Activated T-cell treated with anti-CD3 and anti-CD28 coated beads for 4 hours (primary cell): Measurements from ENCODE around the gene CEP250.
"Not testable (repeated sequence)": the region's sequence is repeated elsewhere in the genome, so short reads cannot be mapped to it uniquely, and the experiment has no call there.

Experiments
- DNase-seq: peaks from one replicate; pipeline ENCODE4 v3.0.0-alpha.2; 2020

Gene CEP250

DNA sequence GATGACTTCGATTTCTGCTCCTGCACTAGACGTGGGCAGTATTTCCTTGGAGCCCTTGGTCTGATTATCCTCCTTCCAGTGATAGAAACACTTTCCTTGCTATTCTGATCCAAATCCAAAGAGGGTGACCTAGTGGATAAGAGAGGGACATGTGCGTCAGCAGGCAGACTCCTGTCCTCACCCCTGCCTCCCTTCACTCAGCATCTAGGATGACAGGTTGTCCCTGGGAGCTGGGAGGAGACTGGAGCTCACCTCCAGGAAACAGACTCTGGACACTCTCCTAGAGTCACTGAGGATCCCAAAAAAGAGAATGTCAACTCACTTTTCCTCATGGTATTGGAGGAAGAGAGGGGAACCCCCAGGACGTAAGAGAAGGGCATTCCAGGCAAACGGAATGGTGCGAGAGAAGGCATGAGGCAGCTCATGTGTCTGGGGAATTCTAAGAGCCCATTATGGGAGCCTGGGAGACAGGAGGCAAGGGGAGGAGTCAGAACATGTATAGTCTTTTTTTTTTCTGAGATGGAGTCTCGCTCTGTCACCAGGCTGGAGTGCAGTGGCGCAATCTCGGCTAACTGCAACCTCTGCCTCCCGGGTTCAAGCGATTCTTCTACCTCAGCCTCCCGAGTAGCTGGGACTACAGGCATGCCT is 71.8 kb downstream of the CEP250 start:
- no peak for DNase-seq

DNA sequence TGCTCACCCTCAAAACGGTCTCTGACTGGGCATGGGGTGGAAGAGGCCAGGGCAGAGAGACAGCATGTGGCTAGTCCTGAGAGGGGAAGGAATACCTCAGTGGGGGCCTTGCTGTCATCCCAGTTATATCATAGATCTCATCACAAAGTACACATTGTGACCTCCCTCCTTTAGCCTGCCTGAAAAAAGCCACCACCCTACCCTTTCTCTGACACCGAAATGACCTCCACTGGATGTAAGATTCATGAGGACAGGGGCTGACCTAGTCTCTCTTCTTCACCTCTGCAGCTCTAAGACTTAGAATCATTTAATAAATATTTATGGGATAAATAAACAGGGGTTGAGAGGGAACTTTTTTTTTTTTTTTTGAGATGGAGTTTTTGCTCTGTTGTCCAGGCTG is 74.2 kb downstream of the CEP250 start, which contains the start of gene C20orf173:
TSS of gene C20orf173 (minus strand) at position 101 of the 400 bp plus-strand sequence. CDS start 279 bp downstream, outside the sequence.
- DNase-seq: no peak

DNA sequence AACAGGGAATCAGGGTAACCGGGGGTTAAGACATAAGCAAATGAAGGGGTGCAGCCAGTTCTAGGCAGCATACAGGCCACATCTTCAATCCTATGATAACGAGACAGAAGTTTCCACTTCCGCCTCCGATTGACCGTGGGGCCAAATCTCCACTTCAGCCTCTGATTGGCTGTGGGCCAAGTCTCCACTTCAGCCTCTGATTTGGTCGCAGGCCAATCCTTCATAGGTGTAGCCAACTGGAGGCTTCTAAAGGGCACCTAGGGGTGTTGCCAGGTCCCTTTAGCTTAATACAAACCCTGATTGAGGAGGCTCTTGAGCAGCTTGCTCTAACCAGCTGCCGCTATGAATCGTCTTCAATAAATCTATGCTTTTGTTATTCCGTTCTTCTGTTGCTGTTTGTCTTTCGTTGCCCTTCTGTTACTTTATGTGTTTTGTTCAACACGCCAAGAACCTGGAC is 84.4 kb downstream of the CEP250 start:
- DNase-seq: no peak

DNA sequence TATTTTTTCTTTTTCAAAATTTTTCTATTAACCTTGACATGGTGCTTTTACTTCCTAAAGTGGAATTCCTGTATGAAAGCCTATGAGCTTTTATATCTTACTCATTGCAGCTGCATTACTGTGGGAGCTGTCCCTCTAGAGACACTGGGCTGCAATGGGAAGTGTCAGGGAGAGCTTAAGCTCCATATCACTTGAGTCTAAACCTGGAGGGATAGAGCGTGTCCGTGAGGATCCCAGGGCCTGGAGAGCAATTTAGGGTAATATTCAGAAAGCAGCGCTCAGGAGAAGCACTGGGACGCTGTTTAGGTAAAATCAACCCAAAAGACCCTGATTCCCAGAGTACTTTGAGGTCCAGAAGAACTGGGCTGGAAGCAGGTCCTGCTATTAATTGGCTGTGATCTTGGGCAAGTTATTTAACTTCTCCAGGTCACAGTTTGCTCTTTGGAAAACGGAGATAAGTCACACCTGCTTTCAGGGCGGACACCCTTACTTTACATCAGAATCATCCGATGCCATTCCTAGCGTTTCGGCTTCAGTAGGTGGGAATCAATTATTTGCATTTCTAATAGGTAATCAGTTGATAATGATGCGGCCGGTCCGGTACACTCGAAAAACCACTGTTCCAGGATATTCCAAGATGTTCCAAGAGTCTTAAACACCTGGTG is 85.9 kb downstream of the CEP250 start:
- DNase-seq: no peak

DNA sequence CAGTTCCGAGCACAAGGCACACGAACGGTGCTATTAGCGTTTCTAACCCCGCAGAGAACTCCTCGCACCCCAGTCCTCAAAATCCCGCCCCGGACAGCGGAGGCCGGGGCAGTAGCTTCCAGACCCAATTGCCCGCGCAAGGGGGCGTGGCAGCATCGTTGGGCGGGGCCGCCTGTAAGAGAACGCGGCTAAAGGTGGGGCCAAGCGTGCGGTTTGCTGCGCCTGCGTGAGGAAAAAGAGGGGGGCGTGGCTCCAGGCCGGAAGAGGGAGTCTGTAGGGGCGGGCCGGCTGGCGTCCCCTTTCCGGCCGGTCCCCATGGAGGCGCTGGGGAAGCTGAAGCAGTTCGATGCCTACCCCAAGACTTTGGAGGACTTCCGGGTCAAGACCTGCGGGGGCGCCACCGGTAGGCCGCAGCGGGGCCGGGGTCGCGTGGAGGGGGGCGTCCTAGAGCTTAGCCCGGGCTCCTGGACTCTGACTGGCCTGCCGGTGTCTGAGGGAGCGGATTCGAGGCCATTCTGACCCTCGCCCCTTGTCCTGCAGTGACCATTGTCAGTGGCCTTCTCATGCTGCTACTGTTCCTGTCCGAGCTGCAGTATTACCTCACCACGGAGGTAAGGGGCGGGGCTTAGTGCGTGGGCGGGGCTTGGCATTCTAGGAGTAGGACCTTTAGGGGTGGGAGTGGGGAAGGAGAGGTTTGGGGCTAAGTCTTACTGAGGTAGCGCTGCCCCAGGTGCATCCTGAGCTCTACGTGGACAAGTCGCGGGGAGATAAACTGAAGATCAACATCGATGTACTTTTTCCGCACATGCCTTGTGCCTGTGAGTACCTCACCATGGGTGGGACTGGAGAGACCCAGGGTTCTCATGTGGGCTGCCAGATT is 86.6 kb downstream of the CEP250 start, which contains the start of gene ERGIC3:
TSS of gene ERGIC3 (plus strand) at position 296 of the 880 bp plus-strand sequence. CDS start at position 316, 20 bp downstream.
- DNase-seq: peak; percentile 95

DNA sequence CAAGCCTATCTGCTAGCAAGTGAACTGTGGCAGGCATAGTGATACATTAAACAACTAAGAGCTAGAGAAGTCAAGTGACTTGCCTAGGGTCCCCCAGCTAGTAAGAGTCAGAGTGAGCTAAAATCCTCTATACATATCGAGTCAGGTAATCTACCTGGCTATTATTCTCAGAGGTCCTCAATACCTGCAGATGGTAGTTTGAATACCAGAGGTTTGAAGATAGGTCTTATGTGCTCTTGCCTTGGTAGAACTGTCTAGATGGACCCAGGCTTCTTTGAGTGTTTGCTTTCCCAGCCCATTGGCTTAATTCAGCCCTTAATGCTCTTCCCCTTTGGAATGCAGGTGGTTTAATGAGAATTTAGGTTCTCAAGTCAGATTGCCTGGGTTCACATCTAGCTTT is 87.6 kb downstream of the CEP250 start:
- no peak for DNase-seq

DNA sequence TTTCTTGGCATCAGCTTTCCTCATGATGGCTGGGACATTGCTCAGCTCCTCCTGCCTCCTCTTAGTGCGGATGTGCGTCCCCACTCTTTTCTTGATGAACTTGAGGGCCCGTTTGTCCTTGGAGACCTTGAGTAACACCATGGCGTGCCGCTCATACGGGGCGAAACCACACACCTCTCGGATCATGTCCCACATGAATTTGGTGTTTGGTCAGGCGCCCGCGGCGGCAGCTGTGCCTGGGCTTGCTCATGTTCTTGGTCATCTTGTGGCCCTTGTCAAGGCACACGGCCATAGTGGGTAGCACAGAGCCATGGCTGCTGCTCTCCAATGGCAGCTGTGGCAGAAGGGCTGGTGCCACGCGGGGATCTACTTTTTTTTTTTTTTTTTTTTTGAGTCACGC is 89.0 kb downstream of the CEP250 start:
- DNase-seq: no peak

DNA sequence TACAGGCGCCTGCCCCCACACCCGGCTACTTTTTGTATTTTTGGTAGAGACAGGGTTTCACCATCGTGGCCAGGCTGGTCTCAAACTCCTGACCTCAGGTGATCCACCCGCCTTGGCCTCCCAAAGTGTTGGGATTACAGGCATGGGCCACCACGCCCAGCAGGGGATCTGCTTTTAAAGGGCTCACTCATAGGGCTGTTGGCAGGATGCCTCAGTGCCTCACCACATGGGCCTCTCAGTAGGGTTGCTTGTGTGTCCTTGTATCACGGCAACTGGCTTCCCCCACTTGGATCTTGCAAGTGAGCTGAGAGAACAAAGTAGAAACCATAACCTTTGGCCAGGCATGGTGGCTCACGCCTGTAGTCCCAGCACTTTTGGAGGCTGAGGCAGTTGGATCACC is 89.5 kb downstream of the CEP250 start:
- not testable (repeated sequence) for DNase-seq

DNA sequence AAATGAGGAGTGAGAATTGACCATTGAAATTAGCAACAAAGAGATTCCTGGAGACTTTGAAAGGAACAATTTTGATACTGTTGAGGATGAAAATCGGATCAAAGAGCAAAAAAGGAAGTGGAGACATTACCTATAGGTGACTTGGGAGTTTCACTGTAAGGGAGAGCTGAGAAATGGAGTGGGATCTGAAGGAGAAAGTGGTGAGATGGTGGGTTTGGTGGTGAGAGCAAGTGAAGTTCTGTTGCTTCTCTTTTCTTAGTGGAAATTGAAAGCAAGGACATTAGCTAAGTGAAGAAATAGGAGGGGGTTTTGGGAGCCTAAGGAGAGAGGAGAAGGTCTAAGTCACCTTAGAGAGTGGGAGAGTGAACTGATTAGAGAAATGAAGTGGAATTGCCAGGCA is 90.7 kb downstream of the CEP250 start:
- DNase-seq: no peak

DNA sequence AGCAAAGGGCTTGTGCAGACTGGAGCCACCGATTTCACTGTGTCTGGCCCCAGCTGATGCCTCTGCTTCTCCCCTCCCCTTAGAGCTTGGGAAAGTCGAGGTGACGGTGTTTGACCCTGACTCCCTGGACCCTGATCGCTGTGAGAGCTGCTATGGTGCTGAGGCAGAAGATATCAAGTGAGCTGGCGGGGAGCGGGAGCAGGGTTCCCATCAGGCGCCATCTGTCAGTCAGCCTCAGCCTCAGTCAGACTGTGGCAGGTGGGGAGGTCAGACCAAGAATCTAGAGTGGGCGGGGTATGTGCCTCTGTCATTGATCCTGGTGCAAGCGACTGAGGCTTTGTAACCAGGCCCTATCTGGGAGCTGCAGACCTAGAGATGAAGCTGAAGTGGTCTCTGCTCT is 91.9 kb downstream of the CEP250 start:
- no peak for DNase-seq

DNA sequence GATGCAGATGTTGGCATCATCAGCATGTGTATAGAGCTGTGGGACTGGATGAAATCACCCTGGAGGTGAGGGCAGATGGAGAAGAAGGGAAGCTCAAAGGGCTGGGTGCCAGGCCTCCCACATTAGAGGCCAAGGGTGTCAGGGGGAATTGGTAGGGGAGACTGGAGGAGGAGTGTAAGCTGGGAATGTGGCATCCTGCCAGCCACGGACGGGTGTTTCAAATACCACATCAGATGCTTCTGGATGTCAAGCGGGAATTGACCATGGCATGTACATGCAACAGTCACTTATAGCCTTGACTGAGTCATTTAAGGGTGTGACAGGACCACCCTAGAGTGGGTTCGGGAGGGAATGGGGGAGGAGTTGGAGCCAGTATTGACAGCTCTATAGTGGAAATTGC is 96.1 kb downstream of the CEP250 start:
- no peak for DNase-seq

DNA sequence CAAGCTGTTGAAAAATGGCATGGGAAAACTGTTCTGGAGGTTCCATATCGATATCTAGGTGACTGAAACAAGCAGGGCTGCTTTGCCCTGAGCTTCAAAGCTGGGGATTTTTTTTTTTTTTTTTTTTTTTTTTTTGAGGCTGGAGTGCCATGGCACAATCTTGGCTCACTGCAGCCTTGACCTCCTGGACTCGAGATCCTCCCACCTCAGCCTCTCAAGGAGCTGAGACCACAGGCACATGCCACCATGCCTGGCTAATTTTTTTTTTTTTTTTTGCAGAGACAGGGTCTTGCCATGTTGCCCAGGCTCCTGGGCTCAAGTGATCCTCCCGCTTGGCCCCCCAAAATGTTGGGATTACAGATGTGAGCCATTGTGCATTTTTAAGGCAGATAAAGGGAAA is 97.5 kb downstream of the CEP250 start:
- no peak for DNase-seq

DNA sequence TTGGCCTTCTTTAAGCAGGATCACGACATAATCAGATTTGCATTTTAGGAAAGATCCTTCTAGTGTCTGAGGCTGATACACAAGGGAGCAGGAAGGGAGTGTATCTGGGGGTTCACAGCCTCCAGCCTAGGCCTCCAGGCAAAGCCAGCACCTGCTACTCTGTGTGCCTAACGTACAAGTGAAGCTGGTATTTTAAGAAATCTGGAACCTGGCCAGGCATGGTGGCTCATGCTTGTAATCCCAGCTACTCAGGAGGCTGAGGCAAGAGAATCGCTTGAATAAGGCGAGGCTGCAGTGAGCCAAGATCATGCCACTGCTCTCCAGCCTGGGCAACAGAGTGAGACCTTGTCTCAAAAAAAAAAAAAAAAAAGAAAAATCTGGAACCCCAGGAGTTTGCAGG is 100.1 kb downstream of the CEP250 start:
- not testable (repeated sequence) for DNase-seq

DNA sequence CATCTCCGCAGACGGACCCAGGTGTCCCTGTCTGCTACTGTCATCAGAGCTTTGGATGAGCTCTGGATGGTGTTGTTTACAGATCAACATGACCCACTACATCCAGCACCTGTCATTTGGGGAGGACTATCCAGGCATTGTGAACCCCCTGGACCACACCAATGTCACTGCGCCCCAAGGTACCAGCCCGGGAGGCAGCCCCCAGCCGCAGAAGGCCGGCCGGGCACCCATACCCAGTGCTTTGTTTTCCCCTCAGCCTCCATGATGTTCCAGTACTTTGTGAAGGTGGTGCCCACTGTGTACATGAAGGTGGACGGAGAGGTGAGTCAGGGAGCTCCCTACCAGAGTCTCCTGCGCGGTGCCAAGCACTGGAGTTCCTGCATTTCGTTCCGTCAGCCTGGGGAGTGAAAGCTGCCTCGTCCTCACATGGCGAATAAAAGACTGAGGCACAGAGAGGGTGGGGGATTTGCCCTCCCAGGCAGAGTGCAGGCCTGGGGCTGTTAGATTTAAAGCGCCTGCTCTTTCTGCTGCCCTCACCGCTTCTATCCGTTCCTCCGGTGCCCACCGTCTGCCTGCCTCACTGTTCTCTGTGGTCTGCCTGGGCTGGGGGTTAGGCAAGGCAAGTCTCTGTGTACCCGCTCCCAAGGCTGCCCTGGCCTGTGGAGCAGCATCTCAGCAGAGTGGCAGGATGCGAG is 100.7 kb downstream of the CEP250 start:
- DNase-seq: no peak

DNA sequence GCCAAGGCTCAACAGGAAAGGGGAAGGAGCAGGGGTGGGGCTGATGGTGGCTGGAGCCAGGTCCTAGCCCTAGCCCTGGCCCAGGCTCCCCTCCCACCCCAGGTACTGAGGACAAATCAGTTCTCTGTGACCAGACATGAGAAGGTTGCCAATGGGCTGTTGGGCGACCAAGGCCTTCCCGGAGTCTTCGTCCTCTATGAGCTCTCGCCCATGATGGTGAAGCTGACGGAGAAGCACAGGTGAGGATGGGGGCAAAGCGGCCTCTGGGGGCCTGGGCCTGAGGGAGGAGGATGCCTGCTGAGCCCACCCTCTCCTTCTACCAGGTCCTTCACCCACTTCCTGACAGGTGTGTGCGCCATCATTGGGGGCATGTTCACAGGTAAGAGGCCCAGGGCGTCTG is 101.5 kb downstream of the CEP250 start:
- DNase-seq: no peak

DNA sequence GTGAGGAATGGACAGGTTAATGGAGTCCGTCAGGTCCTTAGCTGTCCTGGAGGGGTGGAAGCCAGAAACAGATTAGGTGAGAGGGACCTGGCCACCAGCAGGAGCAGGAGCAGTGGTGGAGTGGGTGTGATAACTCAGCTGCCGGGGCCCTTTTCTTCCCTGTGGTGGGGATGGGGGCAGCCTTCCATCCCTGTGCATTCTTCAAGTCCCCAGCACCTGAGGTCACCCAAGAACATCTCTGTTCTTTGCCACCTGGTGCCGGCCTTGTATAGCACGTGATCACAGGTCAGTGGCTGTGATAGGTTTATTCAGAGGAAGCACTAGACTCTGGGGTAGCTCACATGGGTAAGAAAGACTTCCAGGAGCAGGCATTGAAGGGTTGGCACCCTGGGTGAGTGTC is 103.1 kb downstream of the CEP250 start:
- DNase-seq: no peak

DNA sequence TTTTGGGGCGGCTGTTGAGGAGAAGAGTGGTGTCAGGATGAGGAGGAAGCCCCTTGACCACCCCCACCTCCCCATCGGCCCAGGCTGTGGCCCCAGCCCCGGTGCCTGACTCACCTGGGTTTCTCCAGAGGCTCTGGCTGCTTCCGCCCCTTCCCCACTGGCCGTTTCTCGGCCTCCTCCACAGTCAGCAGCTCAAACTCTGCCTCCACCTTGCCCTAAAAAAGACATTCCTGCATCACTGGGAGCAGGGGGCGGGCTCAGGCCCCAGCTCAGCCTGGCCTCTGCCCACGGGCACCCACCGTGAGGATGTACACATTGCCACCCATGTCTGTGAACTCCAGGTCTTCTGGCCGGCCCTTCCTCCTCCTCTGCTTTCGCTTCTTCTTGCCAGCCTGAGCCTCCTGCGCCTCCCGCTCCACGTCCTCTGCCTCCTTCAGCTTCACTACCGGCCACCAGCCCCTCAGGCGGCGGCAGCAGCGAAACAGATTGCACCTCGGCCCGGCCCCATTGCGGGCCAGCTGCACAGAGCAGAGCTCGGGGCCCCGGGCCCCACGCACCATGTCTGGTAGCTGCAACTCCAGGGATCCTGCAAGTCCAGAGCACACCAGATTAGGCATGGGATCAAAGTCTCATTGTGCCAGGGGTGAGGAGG is 103.8 kb downstream of the CEP250 start:
- DNase-seq: no peak

DNA sequence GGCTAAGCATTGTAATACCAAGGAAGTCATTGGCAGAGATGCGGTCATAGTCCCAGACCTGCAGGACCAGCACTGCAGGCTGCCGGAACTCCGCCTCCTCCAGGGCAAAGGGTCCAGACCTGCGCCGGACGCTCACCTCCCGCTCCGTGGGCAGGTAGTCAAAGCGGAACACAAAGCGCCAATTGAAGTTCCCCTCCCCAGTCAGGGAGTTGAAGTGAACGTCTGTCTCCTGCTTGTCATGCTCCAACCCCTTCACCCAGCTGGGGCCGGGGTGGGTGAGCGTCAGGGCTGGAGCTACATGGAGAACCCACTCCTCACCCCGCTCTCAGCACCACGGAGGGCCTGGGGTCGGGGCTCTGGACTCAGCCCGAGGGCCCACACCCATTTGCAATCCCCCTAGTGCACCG is 104.7 kb downstream of the CEP250 start:
- DNase-seq: no peak

DNA sequence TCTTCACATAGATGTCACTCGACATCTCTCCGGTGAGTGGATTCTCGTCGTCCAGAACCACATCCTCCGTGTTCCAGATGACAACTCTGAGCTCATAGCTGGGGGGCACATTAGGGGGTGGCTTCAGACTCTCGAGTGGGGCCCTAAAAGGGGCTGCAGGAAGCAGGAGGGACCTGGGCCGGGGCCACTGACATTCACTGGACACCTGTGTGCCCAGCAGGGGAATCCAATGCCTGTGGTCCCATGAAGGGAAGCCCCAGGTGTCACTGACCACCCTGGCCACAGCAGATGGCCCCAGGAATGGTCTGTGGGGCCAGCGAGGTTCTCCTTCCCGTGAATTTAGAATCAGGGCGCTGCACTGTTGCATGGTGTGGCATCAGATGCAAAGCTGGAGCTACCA is 105.1 kb downstream of the CEP250 start:
- DNase-seq: no peak

DNA sequence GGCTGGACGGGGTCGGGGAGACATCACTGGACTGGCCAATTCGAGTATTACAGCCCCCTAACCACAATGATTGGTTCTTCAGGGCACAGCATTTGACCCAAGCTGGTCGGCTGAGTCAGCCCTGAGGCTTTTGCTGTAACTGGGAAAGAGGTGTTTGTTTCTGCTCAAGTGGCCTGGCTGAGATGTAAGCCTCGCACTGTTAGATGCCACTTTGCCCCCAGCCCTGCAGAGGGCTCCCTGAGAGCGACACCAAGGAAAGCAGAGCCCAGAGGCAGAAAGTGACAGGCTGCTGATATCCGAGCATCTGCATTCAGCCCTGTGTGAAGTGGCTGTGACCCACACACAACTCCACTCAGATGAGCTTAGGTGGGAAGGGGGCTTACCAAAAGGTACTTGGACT is 105.9 kb downstream of the CEP250 start:
- DNase-seq: no peak

DNA sequence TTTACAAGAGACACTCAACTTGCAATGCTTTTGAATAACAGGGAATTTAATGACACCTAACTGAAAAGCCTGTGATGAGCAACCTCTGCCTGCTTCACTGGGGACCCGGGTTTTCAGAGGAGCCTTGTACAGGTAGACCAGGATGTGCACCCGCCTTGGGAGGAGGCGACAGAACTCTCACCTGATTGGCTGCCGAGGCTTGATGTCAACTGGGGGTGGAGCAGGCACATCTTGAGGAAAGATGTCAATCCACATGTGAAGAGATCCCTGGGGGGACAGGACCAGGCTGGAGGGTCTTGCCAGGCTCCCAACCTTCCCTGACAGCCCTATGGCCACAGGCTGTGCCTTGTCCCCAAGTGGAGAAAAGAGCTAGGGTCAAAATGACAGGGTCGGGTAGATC is 106.3 kb downstream of the CEP250 start:
- no peak for DNase-seq

DNA sequence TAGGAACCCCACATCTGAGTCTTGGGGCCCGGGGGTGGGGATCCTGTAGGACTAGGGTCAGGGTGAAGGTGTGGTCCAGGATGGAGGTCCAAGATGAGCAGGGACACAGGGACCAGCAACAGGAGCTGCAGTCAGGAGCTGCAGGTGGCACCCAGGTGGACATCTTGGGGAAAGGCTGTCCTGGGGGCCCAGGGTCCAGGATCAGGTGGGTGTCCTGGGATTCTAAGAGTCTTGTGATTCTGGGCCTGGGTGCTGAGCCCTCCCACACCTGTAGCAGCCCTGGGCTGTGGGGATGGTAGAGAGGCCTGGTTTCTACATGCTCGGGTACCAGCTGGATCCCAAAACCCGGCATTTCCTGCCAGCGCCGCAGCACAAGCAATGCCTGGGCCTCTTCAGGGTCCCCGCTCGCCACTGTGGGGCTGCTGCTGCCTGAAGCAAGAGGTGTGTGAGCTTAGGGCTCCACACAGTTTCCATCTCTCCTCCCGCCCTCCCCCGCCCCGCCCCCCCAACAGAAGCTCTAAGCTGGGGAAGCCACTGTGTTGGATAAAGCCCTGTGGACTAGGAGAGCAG is 107.2 kb downstream of the CEP250 start:
- DNase-seq: no peak
